HG03469 (cell line): Measurements from ENCODE around the gene SOX18.

ENCODE experiments used
- ATAC-seq: cut with Tn5 transposase; IDR thresholded peaks from one replicate; pipeline ENCODE4 v1.9.1; 2021; ENCODE audit warnings: mild to moderate bottlenecking, moderate library complexity, moderate number of reproducible peaks; ENCODE audit not compliant: unreplicated experiment

Gene SOX18

GRCh38 chr20:64069209-64069613 is 19.8 kb upstream of the SOX18 start:
- no peak for ATAC-seq

- no peak for ATAC-seq
Observed at GRCh38 chr20:64068386-64069208, 19.2 kb upstream of the SOX18 start.

GRCh38 chr20:64067733-64068307 is 18.4 kb upstream of the SOX18 start:
- ATAC-seq, result no peak

- no peak for ATAC-seq
Observed at GRCh38 chr20:64067005-64067632, 17.7 kb upstream of the SOX18 start.

GRCh38 chr20:64065974-64066343 is 16.5 kb upstream of the SOX18 start:
- ATAC-seq, result no peak

GRCh38 chr20:64065062-64065973 is 15.9 kb upstream of the SOX18 start:
- ATAC-seq, result no peak

- no peak for ATAC-seq
Observed at GRCh38 chr20:64064145-64064698, 14.8 kb upstream of the SOX18 start.

- ATAC-seq, result no peak
Observed at GRCh38 chr20:64063389-64064144, 14.1 kb upstream of the SOX18 start.

- ATAC-seq, result peak; percentile 38
Observed at GRCh38 chr20:64062596-64063388, 13.4 kb upstream of the SOX18 start, which contains the start of gene TCEA2. TCEA2 (plus strand) TSS chr20:64063198; CDS start chr20:64063313, 115 bp downstream.

- no peak for ATAC-seq
Observed at GRCh38 chr20:64062276-64062595, 12.8 kb upstream of the SOX18 start.

GRCh38 chr20:64058536-64058935 is 9.1 kb upstream of the SOX18 start:
- ATAC-seq, result no peak

GRCh38 chr20:64057628-64058498 is 8.4 kb upstream of the SOX18 start:
- ATAC-seq, result no peak

- no peak for ATAC-seq
Observed at GRCh38 chr20:64056889-64057627, 7.6 kb upstream of the SOX18 start.

GRCh38 chr20:64056639-64056888 is 7.1 kb upstream of the SOX18 start:
- ATAC-seq, result no peak

- no peak for ATAC-seq
Observed at GRCh38 chr20:64055893-64056638, 6.6 kb upstream of the SOX18 start.

GRCh38 chr20:64055396-64055892 is 6.0 kb upstream of the SOX18 start:
- ATAC-seq, result no peak
